Panc1 (cell line): ENCODE results near the gene ZNF629.

Experiments used
- POLR2AphosphoS5 ChIP-seq: IDR thresholded peaks from 2 replicates; pipeline ENCODE4 v1.6.1; 2012; ENCODE audit warnings: mild to moderate bottlenecking, low read depth, low read length, moderate library complexity
- REST ChIP-seq, 2 experiments: IDR thresholded peaks; 2 replicates each; pipeline ENCODE4 v1.6.1; 2011 to 2012; ENCODE audit warnings: low read depth in 2 of 2, control low read depth in 1 of 2, low read length in 1 of 2, mild to moderate bottlenecking in 1 of 2, moderate library complexity in 1 of 2; ENCODE audit not compliant: insufficient read depth in 1 of 2
- SIN3A ChIP-seq: IDR thresholded peaks from 2 replicates; pipeline ENCODE4 v1.6.1; 2012; ENCODE audit warnings: low read depth, mild to moderate bottlenecking, low read length, moderate library complexity, borderline replicate concordance; ENCODE audit not compliant: insufficient read depth
- TCF7L2 ChIP-seq: IDR thresholded peaks from 2 replicates; pipeline ENCODE4 v1.6.1; 2011; ENCODE audit warnings: mild to moderate bottlenecking, low read depth, low read length, inconsistent platforms
- TF ChIP-seq, protein P1 (sequence below): fragments of 450-650 bp; IDR thresholded peaks from 2 replicates; pipeline ENCODE4 v1.5.1; 2017; ENCODE audit warnings: mild to moderate bottlenecking

DNA sequence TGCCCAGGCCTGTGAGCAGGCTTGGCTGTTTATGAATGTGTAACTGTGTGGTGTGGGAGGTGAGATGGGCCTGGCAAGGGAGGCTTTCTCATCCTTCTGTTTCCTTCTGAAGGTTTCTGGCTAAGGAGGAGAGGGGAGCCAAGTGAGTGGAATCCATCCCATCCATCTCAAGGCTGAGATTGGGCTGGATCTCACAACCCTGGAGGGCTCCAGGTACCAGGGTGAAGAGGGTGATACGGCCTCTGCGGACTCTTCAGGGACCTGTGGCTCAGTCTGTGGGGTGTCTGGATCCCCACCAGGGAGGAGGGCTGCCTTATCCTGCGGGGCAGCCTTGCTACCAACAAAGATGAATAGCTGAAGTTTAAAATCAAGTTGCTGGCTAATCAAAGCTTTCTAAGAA, 7.0 kb downstream of the ZNF629 start:
- no peak for TF ChIP-seq TCF7L2
- TF ChIP-seq, protein P1, sequence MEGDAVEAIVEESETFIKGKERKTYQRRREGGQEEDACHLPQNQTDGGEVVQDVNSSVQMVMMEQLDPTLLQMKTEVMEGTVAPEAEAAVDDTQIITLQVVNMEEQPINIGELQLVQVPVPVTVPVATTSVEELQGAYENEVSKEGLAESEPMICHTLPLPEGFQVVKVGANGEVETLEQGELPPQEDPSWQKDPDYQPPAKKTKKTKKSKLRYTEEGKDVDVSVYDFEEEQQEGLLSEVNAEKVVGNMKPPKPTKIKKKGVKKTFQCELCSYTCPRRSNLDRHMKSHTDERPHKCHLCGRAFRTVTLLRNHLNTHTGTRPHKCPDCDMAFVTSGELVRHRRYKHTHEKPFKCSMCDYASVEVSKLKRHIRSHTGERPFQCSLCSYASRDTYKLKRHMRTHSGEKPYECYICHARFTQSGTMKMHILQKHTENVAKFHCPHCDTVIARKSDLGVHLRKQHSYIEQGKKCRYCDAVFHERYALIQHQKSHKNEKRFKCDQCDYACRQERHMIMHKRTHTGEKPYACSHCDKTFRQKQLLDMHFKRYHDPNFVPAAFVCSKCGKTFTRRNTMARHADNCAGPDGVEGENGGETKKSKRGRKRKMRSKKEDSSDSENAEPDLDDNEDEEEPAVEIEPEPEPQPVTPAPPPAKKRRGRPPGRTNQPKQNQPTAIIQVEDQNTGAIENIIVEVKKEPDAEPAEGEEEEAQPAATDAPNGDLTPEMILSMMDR: no peak
- TF ChIP-seq SIN3A: no peak
- TF ChIP-seq POLR2AphosphoS5: no peak
- TF ChIP-seq REST (IDR thresholded peaks at IDR 0.05; ENCODE audit: insufficient read depth in 1 of 2, low read depth in 2 of 2, low read length in 1 of 2): no peak
